ENCODE measurements around the gene SPINT2. TPM values are rescaled to one million over a fixed set of nuclear protein-coding genes. Genes with fewer than 3 reads are reported as not detected.

SPINT2 gene
- 10 to 100 TPM in 7 of 10 donors, 1 to 10 TPM in 3; 4.5 to 29.2 (median 12.7) TPM for total RNA-seq
- 10 to 100 TPM in 1 of 2 donors, 1 to 10 TPM in 1; 3.4 to 12.7 TPM for polyA plus RNA-seq
- long read RNA-seq, donor 1, transcript SPINT2-201 (7 exons, 1,802 nt), result major isoform, 14 of 15 reads
- long read RNA-seq, donor 1, partial matches to known transcripts, result 0 of 15 reads
- long read RNA-seq, donor 1, other reads (novel, unspliced or antisense), result 1 of 15 reads
- long read RNA-seq, donor 2, transcript SPINT2-201 (7 exons, 1,802 nt), result major isoform, 13 of 15 reads
- long read RNA-seq, donor 2, partial matches to known transcripts, result 0 of 15 reads
- long read RNA-seq, donor 2, other reads (novel, unspliced or antisense), result 2 of 15 reads
- long read RNA-seq, donor 3, transcript SPINT2-201 (7 exons, 1,802 nt), result major isoform, 24 of 36 reads
- long read RNA-seq, donor 3, partial matches to known transcripts, result 0 of 36 reads
- long read RNA-seq, donor 3, other reads (novel, unspliced or antisense), result 10 of 36 reads

GRCh38 chr19:38264486-38265212, at the start of gene SPINT2:
Gene SPINT2 (plus strand): TSS chr19:38264573. CDS start chr19:38264893, 320 bp downstream.
- Histone ChIP-seq H3K4me1 (peaks cover 5 to 22% (median 12%) of the 10 kb centered on the region in 9 donors), H3K27ac (peak within 1 kb of the TSS in 8 of 10 donors; percentile 29 to 92 (median 54)), H3K9me3 (no peaks in the 10 kb centered on the region), H3K27me3 (peaks cover 0 to 3% (median 0%) of the 10 kb centered on the region in 7 donors), H3K36me3 (no peaks in the 10 kb centered on the region), H3K4me3 (peak within 1 kb of the TSS; percentile 53 to 71 (median 64))
- intact Hi-C loops (cut with DNase I), result loop anchor here in 1 of 10 donors (10.0 kb wide), 1 partner anchor 60 kb away; no protein-coding TSS in a partner anchor
- DNase-seq (peak in 1 of 2 donors; percentile 33), ATAC-seq (peak; percentile 9 to 61 (median 38))
- 13 to 14% methylated on average over 68 to 78 of the region's 78 CpGs for WGBS, 2 donors
- TF ChIP-seq CTCF (IDR thresholded peaks at IDR 0.05), result no peak

- Histone ChIP-seq H3K9me3 (no peaks in the 10 kb centered on the region), H3K27ac (no peak overlapping the region), H3K4me1 (no peaks in the 10 kb centered on the region), H3K27me3 (peaks cover 0 to 48% (median 26%) of the 10 kb centered on the region in 7 donors), H3K36me3 (no peaks in the 10 kb centered on the region), H3K4me3 (no peak overlapping the region)
- no peak for DNase-seq
- intact Hi-C loops (cut with DNase I), result loop anchor here in 1 of 10 donors (10.0 kb wide), 1 partner anchor 72 kb away; no protein-coding TSS in a partner anchor
- no peak for ATAC-seq
- no peak for TF ChIP-seq CTCF (IDR thresholded peaks at IDR 0.05)
- whole genome bisulfite sequencing, 2 donors, result 68 to 76% methylated on average over 25 to 26 of the region's 26 CpGs
Measured at GRCh38 chr19:38216785-38217641, 47.4 kb upstream of the SPINT2 start.

GRCh38 chr19:38218204-38218603, 46.2 kb upstream of the SPINT2 start:
- Histone ChIP-seq H3K4me3 (no peak overlapping the region), H3K4me1 (no peaks in the 10 kb centered on the region), H3K36me3 (no peaks in the 10 kb centered on the region), H3K9me3 (no peaks in the 10 kb centered on the region), H3K27ac (no peak overlapping the region), H3K27me3 (peaks cover 7 to 48% (median 35%) of the 10 kb centered on the region in 7 donors)
- 96 to 98% methylated on average over 3 of the region's 3 CpGs for whole genome bisulfite sequencing, 2 donors
- intact Hi-C loops (cut with DNase I), result loop anchor here in 1 of 10 donors (10.0 kb wide), 1 partner anchor 73 kb away; no protein-coding TSS in a partner anchor
- ATAC-seq (no peak), DNase-seq (no peak)
- TF ChIP-seq CTCF (IDR thresholded peaks at IDR 0.05), result no peak
